Neural cell (in vitro differentiated cells): ENCODE measurements around the gene GPC3. TPM values are rescaled to one million over a fixed set of nuclear protein-coding genes. Genes with fewer than 3 reads are reported as not detected.

ENCODE experiments used
- H2AFZ ChIP-seq: fragments of 200-600, 300-800 bp; sonication (generic), shearing (Covaris generic); 2 replicates; pipeline ENCODE4 v1.6.0; 2014; ENCODE audit warnings: low read depth, mild to moderate bottlenecking, antibody characterized with exemption, low read length, moderate library complexity
- H3F3A ChIP-seq: fragments of 200-600 bp; shearing (Covaris generic); 2 replicates; pipeline ENCODE4 v1.6.1; 2016; ENCODE audit warnings: mild to moderate bottlenecking, moderate library complexity, mixed read lengths, antibody characterized with exemption, low read length; ENCODE audit not compliant: insufficient read depth, poor library complexity, severe bottlenecking
- H3K27ac ChIP-seq: fragments of 200-600, 300-800 bp; sonication (generic), shearing (Covaris generic); 2 replicates; pipeline ENCODE4 v1.5.1; 2014; ENCODE audit warnings: mild to moderate bottlenecking, low read length, moderate library complexity
- H3K27me3 ChIP-seq: fragments of 300-800, 200-600 bp; sonication (generic), shearing (Covaris generic); 2 replicates; pipeline ENCODE4 v1.6.0; 2014; ENCODE audit warnings: mild to moderate bottlenecking, low read depth, low read length, moderate library complexity; ENCODE audit not compliant: insufficient read depth
- H3K36me3 ChIP-seq: fragments of 300-800, 200-600 bp; sonication (generic), shearing (Covaris generic); 2 replicates; pipeline ENCODE4 v1.5.1; 2014; ENCODE audit warnings: mild to moderate bottlenecking, antibody characterized with exemption, low read length, moderate library complexity; ENCODE audit not compliant: insufficient read depth
- H3K4me2 ChIP-seq: fragments of 300-800, 200-600 bp; sonication (generic), shearing (Covaris generic); 2 replicates; pipeline ENCODE4 v1.6.0; 2014; ENCODE audit warnings: mild to moderate bottlenecking, low read length
- H3K4me3 ChIP-seq: fragments of 300-800, 200-600 bp; sonication (generic), shearing (Covaris generic); 2 replicates; pipeline ENCODE4 v1.5.1; 2014; ENCODE audit warnings: mild to moderate bottlenecking, low read length, moderate library complexity
- H3K79me2 ChIP-seq: fragments of 200-600 bp; shearing (Covaris generic); replicated peaks from 2 replicates; pipeline ENCODE4 v1.6.0; 2014; ENCODE audit warnings: mild to moderate bottlenecking, low read length, moderate library complexity; ENCODE audit not compliant: insufficient read depth
- H3K9ac ChIP-seq: fragments of 300-800, 200-600 bp; sonication (generic), shearing (Covaris generic); 2 replicates; pipeline ENCODE4 v1.6.1; 2016; ENCODE audit warnings: mild to moderate bottlenecking, low read length, mixed read lengths
- H3K9me2 ChIP-seq: fragments of 200-600 bp; shearing (Covaris generic); 2 replicates; pipeline ENCODE4 v1.6.1; 2016; ENCODE audit warnings: mild to moderate bottlenecking, low read length, mixed read lengths; ENCODE audit not compliant: insufficient read depth
- H3K9me3 ChIP-seq: fragments of 200-600, 300-800 bp; sonication (generic), shearing (Covaris generic); 2 replicates; pipeline ENCODE4 v1.6.1; 2016; ENCODE audit warnings: mild to moderate bottlenecking, mixed run types, low read length, moderate library complexity, mixed read lengths
- H4K20me1 ChIP-seq: fragments of 200-600 bp; shearing (Covaris generic); 2 replicates; pipeline ENCODE4 v1.6.1; 2016; ENCODE audit warnings: mild to moderate bottlenecking, mixed run types; ENCODE audit not compliant: insufficient read depth
- EP300 ChIP-seq: fragments of 450-650 bp; conservative IDR thresholded peaks from 2 replicates; pipeline ENCODE4 v1.6.1; 2014; ENCODE audit warnings: antibody characterized with exemption, mild to moderate bottlenecking, moderate library complexity; ENCODE audit not compliant: poor library complexity, severe bottlenecking
- EZH2 ChIP-seq: fragments of 200-600, 300-800 bp; shearing (Covaris generic), sonication (generic); IDR thresholded peaks from 2 replicates; pipeline ENCODE4 v1.6.1; 2014; ENCODE audit warnings: antibody characterized with exemption, low read length, borderline replicate concordance, mild to moderate bottlenecking; ENCODE audit not compliant: insufficient read depth, poor library complexity, severe bottlenecking
- MXI1 ChIP-seq: fragments of 450-650 bp; conservative IDR thresholded peaks from 2 replicates; pipeline ENCODE4 v1.6.1; 2014; ENCODE audit warnings: antibody characterized with exemption, mild to moderate bottlenecking; ENCODE audit not compliant: poor library complexity, severe bottlenecking
- POLR2AphosphoS5 ChIP-seq: IDR thresholded peaks from 2 replicates; pipeline ENCODE4 v1.6.1; 2012
- RAD21 ChIP-seq: fragments of 450-650 bp; conservative IDR thresholded peaks from 2 replicates; pipeline ENCODE4 v1.6.1; 2014; ENCODE audit warnings: antibody characterized with exemption, mild to moderate bottlenecking, moderate library complexity
- SMC3 ChIP-seq: fragments of 450-650 bp; conservative IDR thresholded peaks from 2 replicates; pipeline ENCODE4 v1.6.1; 2014; ENCODE audit warnings: antibody characterized with exemption, mild to moderate bottlenecking, moderate library complexity; ENCODE audit not compliant: poor library complexity
- TAF1 ChIP-seq: IDR thresholded peaks from 2 replicates; pipeline ENCODE4 v1.6.1; 2012; ENCODE audit warnings: low read depth
- polyA plus RNA-seq: library from polyadenylated mRNA; depleted of rRNA; stranded (reverse); fragments of >200 nt; gene quantifications from 2 replicates; pipeline ENCODE4 v1.2.3, GENCODE V29; 2014
- TF ChIP-seq, protein P1 (sequence below): IDR thresholded peaks from 2 replicates; pipeline ENCODE4 v1.6.1; 2012; ENCODE audit warnings: borderline replicate concordance
- TF ChIP-seq, protein P2 (sequence below): fragments of 450-650 bp; IDR thresholded peaks from 2 replicates; pipeline ENCODE4 v1.5.1; 2014; ENCODE audit warnings: antibody characterized with exemption, mild to moderate bottlenecking, moderate library complexity; ENCODE audit not compliant: poor library complexity, severe bottlenecking

Gene GPC3
- polyA plus RNA-seq, 1 donor from 2014 or later, result 2.1 TPM

DNA sequence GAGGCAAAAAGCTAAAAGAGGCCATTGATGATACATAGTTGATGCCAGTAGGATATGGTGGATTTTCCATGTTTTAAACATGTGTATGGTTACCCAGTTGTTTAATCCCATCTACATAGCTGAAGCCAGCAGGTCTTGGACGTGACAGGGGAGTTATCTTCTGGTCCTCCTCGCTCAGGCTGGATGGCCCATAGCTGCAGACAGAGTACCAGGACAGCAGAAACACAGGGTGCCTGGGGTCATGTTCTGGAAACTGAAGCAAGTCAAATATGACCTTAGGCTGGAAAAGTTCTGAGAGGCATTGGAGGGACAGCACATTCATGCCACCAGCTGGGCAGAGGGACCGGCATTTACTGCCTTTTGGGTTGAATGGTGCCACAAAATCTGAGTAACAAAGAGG lies 452.1 kb downstream of the GPC3 start:
- Histone ChIP-seq H3K9me2 (no peaks in the 10 kb centered on the region), H3K27me3 (no peaks in the 10 kb centered on the region), H3K9me3 (no peaks in the 10 kb centered on the region), H3K36me3 (no peaks in the 10 kb centered on the region), H3K4me3 (no peak overlapping the region), H3K9ac (no peak overlapping the region), H3K27ac (no peak overlapping the region), H3F3A (no peaks in the 10 kb centered on the region), H3K79me2 (no peaks in the 10 kb centered on the region), H2AFZ (no peak overlapping the region), H4K20me1 (no peaks in the 10 kb centered on the region), H3K4me2 (no peak overlapping the region)
- no peak for TF ChIP-seq RAD21
- TF ChIP-seq EP300, result no peak
- TF ChIP-seq, protein P1, sequence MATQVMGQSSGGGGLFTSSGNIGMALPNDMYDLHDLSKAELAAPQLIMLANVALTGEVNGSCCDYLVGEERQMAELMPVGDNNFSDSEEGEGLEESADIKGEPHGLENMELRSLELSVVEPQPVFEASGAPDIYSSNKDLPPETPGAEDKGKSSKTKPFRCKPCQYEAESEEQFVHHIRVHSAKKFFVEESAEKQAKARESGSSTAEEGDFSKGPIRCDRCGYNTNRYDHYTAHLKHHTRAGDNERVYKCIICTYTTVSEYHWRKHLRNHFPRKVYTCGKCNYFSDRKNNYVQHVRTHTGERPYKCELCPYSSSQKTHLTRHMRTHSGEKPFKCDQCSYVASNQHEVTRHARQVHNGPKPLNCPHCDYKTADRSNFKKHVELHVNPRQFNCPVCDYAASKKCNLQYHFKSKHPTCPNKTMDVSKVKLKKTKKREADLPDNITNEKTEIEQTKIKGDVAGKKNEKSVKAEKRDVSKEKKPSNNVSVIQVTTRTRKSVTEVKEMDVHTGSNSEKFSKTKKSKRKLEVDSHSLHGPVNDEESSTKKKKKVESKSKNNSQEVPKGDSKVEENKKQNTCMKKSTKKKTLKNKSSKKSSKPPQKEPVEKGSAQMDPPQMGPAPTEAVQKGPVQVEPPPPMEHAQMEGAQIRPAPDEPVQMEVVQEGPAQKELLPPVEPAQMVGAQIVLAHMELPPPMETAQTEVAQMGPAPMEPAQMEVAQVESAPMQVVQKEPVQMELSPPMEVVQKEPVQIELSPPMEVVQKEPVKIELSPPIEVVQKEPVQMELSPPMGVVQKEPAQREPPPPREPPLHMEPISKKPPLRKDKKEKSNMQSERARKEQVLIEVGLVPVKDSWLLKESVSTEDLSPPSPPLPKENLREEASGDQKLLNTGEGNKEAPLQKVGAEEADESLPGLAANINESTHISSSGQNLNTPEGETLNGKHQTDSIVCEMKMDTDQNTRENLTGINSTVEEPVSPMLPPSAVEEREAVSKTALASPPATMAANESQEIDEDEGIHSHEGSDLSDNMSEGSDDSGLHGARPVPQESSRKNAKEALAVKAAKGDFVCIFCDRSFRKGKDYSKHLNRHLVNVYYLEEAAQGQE, result no peak
- TF ChIP-seq TAF1, result no peak
- TF ChIP-seq SMC3, result no peak
- no peak for TF ChIP-seq EZH2
- TF ChIP-seq, protein P2, sequence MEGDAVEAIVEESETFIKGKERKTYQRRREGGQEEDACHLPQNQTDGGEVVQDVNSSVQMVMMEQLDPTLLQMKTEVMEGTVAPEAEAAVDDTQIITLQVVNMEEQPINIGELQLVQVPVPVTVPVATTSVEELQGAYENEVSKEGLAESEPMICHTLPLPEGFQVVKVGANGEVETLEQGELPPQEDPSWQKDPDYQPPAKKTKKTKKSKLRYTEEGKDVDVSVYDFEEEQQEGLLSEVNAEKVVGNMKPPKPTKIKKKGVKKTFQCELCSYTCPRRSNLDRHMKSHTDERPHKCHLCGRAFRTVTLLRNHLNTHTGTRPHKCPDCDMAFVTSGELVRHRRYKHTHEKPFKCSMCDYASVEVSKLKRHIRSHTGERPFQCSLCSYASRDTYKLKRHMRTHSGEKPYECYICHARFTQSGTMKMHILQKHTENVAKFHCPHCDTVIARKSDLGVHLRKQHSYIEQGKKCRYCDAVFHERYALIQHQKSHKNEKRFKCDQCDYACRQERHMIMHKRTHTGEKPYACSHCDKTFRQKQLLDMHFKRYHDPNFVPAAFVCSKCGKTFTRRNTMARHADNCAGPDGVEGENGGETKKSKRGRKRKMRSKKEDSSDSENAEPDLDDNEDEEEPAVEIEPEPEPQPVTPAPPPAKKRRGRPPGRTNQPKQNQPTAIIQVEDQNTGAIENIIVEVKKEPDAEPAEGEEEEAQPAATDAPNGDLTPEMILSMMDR, result no peak
- TF ChIP-seq MXI1, result no peak
- TF ChIP-seq POLR2AphosphoS5, result no peak

DNA sequence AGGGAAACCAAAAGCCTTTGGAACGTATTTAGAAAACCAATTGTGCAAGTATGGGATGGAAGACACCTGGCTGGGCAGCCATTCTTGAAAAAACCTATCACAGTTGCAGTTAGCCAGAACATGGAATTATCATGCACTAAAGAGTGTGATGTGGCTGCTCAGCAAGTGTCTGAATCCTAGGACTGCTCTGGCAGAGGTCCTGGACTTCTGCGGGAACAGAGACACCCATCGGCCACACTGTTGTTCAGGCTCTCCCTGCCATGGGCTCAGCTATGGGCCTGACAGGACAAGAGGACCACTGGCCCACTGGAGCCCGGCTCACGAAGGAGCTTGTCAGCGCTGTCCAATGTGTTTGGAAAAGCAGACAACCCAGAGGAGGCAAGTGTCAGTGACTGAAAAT lies 454.4 kb downstream of the GPC3 start:
- no peaks in the 10 kb centered on the region for H3K36me3 ChIP-seq
- no peaks in the 10 kb centered on the region for H3F3A ChIP-seq
- no peaks in the 10 kb centered on the region for H3K9me3 ChIP-seq
- H3K9ac ChIP-seq, result no peak overlapping the region
- H3K27ac ChIP-seq, result no peak overlapping the region
- no peaks in the 10 kb centered on the region for H3K9me2 ChIP-seq
- H2AFZ ChIP-seq, result no peak overlapping the region
- no peak overlapping the region for H3K4me3 ChIP-seq
- no peaks in the 10 kb centered on the region for H4K20me1 ChIP-seq
- H3K27me3 ChIP-seq, result no peaks in the 10 kb centered on the region
- TF ChIP-seq, protein P2, result no peak
- no peak for TF ChIP-seq TAF1
- no peak for TF ChIP-seq MXI1
- no peak for TF ChIP-seq POLR2AphosphoS5
- no peak for TF ChIP-seq EP300
- no peak for TF ChIP-seq RAD21
- no peak for TF ChIP-seq SMC3
- no peak for TF ChIP-seq EZH2
- TF ChIP-seq, protein P1, result no peak
- no peaks in the 10 kb centered on the region for H3K79me2 ChIP-seq
- no peak overlapping the region for H3K4me2 ChIP-seq
